Skeletal muscle cell (primary cell): ENCODE measurements around the gene ALDH1A1.

ENCODE experiments used
- DNase-seq: peaks from one replicate; pipeline ENCODE4 v3.0.0-alpha.2; 2010; ENCODE audit warnings: low read depth
- H3K4me3 ChIP-seq: 2 replicates; pipeline ENCODE4 v1.5.1; 2011; ENCODE audit warnings: low read depth, mild to moderate bottlenecking, control low read depth, low read length, moderate library complexity

The ALDH1A1 gene

DNA sequence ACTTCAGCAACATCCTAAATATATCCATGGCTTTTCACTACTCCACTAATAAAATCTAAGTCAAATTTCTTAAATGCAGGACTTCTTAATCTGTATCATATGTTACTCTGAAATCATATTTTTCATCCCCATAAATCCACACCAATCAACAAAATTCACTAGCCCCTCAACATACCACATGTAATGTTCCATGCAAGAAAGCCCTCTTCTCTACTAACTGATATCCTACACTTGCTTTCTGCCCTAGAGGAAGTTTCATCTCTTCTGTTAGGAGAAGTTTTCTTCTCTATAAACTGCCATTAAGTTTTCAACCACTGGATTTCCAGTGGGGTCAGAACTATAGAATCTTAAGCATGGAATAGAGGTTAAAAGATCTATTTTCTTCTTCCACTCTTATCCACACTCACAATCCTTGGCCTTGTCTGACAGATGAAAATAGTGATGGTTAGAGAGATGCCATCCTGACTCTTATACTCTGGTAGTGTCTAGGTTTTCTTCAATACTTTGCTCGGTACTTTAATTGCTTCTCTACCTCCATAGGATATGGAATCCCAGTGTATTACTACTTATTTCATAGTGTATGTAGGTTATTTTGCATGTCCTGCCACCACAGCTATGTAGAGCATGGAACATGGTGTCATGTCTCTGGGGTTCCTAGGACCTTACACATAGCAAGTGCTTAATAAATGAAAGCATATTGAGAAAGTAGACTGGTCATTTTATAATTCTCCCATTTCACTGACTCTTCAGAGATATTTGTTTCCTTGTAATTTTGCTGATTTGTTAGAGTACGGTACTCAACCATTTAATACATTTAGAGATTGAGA, 48.4 kb downstream of the ALDH1A1 start:
- H3K4me3 ChIP-seq = no peak overlapping the region
- DNase-seq = no peak

DNA sequence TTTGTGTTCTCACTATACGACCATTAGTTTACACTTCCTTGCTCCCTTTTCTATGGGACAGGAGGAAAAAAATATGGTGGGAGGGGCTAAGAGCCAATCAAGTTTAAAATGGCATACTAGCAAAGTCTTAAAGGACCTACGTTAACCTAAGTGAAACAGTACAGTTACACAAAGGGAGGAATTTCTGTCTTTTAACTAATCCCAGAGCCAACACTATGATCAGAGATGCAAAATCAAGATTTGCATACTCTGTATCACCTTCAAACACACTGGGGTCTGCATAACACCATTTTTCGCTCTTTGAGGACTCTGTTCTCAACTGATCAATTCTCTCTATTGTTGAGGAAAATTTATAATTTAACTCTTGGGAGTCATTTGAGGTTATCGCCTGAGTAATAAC, 49.8 kb downstream of the ALDH1A1 start:
- no peak overlapping the region for H3K4me3 ChIP-seq
- no peak for DNase-seq

DNA sequence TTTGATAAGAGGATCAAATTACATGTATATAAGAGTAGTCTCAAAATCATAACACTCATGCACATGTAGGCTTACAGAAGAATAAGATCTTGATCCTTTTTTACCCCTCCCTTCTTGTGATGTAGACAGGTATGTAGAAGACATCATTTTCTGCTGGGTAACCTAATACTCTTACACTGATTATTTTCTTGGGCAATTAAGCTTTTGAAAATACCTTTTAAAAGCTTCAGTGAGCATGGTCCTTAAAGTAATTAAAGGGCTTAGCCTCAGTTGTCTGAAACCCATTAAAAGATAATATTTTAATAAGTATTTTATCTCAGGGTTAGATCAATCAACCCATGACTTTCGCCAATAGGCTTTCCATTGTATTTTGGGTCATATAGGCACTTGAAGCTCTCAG, 50.6 kb downstream of the ALDH1A1 start:
- no peak for DNase-seq
- no peak overlapping the region for H3K4me3 ChIP-seq

DNA sequence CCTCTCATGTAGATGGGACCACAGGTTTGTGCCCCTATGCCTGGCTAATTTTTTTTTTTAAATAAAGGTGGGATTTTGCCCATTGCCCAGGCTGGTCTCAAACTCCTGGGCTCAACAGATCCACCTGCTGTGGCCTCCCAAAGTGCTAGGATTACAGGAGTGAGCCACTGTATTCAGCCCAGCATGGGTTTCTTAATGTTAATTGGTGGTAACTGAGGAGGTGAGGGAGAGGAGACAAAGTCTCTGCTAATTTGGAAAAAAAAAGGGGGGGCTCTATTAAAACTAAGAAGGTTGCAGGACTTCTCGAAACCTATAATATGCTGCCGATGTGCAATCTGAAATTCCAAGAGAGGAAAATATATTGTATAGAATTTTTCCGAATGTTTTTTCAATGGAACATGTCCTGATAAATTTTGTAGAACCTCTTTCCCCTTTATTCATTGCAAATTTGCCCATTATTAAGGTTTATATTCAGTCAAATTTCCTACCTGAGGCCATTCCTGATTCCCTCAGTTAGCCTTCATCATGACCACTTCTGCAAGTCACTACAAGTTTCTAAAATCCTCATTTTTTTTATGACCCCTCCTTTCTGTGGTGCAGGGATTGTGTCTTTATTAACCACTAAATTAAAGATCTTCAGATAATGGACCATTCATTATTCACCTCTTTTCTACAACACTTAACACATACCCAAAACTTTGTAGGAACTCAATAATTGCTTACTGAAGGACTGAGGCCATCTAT, 52.9 kb downstream of the ALDH1A1 start:
- no peak for DNase-seq
- H3K4me3 ChIP-seq = no peak overlapping the region

DNA sequence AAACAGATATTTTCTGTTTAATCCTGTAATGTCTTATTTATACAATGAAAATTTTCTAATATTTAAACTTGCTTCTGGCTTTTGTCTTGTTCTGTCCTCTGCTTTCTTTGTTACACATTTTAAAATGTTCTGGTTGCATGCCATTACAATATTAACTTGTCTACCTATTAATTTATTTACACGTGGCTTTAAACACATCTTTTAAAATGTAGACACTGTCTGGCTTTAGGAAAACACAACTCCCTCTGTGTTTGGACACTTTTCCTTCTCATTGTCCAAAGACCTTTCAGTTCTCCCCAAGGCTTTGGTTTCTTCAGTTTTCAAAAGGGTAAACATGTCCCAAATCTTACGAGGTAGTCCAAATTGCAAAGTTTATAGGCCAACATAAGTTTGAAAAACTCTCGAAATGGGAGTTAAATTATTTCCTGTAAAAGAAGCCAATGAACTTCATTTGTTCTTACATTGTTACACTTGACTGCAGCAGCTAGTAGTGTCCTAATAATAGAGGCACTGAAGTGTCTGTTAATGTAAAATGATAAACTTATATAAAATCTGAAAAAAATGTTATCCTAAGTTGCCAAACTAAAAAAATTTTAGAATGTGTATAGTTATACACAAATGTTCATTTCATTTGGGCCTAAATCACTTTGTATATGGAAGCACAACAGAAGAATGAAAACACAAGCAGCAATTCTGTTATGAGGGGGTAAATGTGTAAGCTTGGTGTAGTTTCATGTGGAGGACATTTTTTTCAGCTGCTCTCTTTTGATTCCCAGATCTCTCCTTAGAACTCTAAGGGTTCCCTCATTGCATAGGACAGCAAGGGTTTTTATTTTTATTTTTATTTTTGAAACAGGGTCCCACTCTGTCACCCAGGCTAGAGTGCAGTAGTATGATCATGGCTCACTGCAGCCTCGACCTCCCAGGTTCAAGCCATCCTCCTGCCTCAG, 53.8 kb downstream of the ALDH1A1 start:
- H3K4me3 ChIP-seq = no peak overlapping the region
- no peak for DNase-seq

DNA sequence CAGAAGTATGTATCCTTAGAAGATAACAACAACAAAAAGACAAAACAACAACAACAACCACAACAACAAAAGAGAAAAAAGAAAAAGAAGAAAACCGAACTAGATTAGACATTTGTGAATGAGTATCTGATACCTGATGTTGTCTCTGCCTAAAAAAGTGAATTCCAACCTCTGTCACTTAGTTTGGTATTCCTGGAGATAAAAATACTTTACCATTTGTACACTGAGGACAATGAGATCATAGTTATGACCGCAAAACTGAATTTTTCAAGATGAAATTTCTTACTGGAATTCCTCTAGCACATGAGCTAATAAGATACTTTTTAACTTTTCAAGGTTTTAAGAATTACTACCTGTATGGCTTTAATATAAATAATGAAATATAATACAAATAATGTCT, 54.5 kb downstream of the ALDH1A1 start:
- no peak for DNase-seq
- H3K4me3 ChIP-seq = no peak overlapping the region

DNA sequence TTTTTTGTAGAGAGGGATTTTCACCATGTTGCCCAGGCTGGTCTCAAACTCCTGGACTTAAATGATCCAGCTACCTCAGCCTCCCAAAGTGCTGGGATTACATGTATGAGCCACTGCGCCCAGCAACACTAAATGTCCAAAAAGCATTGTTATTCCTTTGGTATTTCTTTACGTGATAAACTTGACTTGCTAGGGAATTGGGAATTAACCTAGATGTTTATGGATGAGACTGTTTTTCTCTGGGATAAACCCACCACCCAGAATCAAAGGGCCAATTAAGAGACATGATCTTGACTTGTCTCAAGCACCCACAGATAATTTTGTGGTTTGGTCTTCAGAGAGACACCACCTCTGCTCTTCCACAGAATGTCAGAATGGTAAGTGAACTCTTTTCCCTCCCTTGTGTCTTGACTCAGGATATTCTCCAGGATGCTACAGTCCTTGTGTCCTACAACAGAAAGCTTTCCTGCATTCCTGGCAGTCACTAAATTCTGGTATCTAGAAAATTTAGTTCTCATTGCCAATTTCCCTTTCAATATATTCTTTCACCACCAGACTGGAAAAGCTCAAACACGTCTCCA, 55.7 kb downstream of the ALDH1A1 start:
- no peak for DNase-seq
- H3K4me3 ChIP-seq = no peak overlapping the region

DNA sequence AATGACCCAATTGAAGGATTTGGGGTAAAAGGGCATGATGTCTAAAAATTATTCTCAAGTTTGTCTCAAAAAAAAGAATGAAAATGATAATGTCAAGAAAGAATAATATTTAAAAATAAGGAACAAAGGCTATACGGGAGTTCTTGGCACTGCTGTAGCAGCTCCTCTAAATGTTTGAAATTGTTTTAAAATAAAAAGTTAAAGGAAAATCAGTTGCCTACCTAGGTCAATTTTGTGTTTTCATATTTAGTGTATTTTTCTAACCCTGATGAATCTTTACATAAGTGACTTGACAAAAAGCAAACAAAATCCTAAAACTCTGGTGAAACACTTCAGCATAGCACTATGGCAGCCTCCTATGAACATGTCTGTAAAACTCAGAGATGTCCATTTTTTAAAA, 56.4 kb downstream of the ALDH1A1 start:
- H3K4me3 ChIP-seq = no peak overlapping the region
- no peak for DNase-seq

DNA sequence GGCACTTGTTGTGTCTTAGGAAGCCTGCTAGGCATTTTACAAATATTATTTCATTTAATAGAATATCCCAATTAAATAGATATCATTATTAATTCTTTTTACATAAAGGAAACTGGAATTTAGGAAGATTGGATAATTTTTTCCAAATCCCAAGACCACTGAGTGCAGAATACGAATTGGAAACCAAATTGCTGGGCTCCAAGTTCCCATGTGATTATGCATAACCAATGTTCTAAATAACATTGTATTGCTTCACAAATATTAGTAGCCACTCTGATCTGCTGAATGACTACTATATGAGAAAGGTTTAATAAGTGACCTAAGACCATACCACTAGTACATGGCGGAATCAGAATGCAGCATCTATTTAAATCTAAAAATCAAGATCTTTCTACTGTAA, 57.7 kb downstream of the ALDH1A1 start:
- no peak for DNase-seq
- no peak overlapping the region for H3K4me3 ChIP-seq

DNA sequence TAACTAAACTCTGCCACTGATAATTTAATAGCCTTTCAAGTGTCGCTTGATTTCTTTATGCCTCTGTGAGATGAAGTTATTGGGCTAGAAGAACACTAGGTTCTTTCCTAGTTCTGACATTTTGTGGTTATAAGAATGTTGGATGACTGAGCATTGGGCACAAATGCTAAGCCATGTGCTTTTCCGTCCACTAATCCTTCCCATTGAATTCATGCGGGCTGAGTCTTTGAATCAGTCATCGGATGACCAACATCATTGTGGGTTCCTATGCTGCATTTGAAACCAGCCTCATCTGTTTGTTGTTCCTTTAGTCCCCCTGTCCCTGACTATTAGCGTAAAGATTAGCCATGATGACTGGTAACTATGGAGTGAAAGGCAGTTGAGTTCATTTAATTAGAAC, 58.5 kb downstream of the ALDH1A1 start:
- DNase-seq = peak; percentile 55
- H3K4me3 ChIP-seq = no peak overlapping the region

DNA sequence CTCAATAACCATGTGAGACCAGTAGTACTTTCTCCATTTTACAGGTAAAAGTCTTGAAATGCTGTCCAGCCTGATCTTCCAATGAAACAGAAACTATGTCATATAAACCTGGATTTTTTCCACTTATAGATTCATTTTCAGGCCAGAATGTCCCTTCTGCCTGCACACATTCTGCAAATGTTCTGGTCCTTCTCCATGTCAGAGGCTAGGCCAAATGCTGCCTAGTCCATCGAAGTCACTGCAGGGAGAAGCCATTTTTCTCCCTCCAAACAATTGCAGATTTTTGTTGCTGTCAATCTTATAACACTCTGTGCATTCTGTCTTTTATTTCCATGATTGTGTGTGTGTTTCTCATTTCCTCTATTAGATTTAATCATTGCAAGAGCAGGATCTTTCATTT, 59.4 kb downstream of the ALDH1A1 start:
- DNase-seq = no peak
- no peak overlapping the region for H3K4me3 ChIP-seq

DNA sequence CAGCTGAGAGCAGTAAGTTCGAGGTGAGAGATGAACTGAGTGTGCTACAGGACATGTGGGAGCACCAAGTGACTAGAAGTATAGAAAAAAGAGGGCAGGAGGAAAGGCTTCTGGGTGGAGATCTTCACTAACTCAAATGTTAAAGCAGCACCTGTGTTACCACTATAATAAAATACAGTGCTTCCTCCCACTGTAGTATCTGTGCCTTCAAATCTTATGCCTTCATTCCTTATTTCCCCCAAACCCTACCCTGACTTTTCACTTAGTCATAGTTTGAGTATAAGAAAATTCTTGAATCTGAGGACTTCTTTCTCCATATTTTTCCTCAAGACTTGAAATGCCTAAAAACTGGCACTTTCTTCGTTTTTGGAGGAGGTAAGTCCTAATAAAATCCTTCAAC, 61.8 kb downstream of the ALDH1A1 start:
- DNase-seq = no peak
- no peak overlapping the region for H3K4me3 ChIP-seq

DNA sequence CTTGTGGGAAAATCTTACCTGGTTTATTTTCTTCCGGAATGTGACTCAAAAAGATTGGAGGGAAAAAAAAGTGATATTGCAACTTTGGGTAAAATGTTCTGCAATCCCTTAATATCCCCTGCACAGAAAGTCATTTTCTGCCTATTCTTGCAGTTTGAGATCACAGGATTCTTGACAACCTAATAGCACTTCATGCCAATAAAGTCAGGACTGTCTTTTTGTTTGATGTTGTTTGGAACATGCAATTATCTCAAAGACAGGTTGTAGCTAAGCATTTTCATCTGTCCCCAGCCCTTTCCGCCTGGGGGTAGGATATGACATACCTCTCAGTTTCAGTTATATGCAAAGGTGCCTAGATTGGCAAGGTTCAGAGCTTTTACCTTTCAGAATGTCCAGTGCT, 63.9 kb downstream of the ALDH1A1 start:
- DNase-seq = no peak
- no peak overlapping the region for H3K4me3 ChIP-seq

DNA sequence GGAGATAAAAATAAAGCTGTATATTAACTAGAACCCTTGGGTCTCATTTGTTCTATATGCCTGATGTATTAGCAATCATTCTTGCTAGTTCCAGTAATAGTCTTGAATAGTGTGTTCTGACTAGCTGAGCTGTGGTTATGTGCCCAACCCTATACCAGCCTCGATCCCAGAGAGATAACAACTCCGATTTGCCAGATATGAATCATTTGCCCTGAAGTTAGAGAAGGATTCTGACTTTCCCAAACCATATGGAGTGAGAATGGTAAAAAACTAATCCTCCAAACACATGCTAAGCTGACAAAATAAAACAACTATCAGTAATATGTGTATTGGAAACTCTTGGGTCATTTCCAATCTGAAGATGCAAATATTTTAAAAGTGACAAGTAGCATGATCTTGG, 64.8 kb downstream of the ALDH1A1 start:
- DNase-seq = no peak
- no peak overlapping the region for H3K4me3 ChIP-seq

DNA sequence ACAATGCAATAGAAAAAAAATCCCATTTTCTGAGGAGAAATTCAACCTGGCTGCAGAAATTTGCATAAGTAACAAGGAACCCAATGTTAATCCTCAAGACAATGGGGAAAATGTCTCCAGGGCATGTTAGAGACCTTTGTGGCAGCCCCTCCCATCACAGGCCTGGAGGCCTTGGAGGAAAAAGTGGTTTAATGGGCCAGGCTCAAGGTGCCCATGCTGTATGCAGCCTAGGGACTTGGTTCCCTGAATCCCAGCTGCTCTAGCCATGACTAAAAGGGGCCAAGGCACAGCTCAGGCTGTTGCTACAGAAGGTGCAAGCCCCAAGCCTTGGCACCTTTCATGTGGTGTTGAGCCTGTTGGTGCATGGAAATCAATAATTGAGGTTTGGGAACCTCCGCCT, 66.5 kb downstream of the ALDH1A1 start:
- no peak for DNase-seq
- H3K4me3 ChIP-seq = no peak overlapping the region

DNA sequence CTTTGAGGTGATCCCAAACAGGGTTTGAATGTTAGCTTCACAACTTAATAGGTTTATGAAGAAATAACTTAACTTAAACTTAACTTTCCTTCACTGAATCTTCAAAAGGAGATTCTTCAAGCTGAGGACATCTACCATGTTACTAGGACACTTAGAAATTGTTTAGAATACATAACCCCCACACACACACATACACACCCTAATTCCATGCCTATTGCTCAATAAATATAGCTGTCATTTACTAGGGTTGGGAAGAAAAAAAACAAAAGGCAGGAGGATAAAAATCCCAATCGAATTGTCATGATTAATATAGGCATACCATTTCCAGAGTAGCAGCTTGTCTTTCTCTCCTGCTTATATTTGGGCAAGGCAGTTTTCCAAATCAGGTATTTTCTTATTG, 68.3 kb downstream of the ALDH1A1 start:
- no peak for DNase-seq
- H3K4me3 ChIP-seq = no peak overlapping the region

DNA sequence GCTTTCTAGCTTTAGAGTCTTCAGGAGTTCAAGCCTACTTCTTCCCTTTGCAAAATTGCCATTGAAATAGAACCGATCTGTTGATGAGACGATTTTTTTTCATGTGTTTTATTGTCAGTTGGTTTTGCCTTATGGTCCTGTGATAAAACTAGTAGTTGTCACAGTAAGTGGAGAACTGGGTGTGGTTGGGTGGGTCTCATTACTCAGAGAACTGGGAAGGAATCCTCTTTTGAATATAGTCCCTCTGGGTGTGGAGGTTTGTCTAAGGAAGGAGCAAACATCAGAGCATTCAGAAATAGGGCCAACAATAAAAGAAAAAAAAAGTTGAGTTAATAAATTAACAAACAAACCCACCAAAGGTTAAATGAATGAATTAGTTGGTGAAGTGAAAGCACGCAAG, 69.0 kb downstream of the ALDH1A1 start:
- no peak for DNase-seq
- H3K4me3 ChIP-seq = no peak overlapping the region

DNA sequence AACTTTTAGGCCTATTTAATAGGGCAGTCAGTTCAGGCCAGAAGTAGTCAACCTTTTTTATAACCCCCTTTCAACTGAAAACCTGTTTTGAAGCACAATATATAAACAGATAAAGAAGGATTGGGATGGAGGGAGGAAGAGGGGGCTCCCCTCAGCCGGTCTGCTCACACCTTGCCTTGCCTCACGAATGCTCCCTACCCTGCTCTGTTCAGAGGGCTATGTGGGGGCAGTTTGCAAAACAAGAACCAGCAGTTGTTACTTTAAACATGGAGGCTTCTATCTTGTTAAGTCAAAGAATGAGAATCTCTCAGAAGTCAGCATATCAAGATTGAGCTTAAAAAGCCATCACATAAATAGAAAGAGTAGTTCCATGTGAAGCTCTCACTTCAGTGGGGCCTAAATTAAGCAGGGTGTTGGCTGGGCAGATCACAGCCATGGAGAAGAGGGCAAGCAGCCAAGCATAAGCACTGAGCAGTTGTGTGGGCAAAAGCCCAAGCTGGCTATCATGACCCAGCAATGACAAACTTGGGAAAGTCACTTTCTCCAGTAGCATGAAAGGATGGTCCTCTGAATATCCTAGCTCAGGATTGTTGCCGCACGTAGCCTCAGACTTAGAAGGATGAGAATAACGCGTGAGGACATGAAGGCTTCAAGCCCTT, 70.6 kb downstream of the ALDH1A1 start:
- no peak for DNase-seq
- H3K4me3 ChIP-seq = no peak overlapping the region

DNA sequence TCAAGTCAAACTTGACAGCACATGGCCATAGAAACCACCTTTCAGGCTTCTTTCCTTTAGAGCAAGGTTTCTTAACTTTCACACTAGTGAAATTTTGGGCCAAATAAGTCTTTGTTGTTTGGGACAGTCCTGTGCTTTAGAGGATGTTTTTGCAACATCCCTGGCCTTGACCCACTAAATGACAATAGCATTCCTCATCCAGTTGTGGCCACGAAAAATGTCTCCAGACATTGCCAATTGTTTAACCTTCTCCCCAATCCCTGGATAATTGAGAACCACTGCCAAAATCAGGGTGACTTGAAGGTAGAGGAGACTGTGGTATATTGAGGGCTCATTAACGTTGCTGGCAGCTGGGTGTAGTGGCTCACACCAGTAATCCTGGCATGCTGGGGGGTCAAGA, 72.0 kb downstream of the ALDH1A1 start:
- DNase-seq = no peak
- no peak overlapping the region for H3K4me3 ChIP-seq
